Astrocyte (in vitro differentiated cells and primary cell): ENCODE results near the gene CACNA1F.

Source experiments
- EZH2 ChIP-seq: IDR thresholded peaks from 2 replicates; pipeline ENCODE4 v1.6.1; 2012; ENCODE audit warnings: mild to moderate bottlenecking, low read length, inconsistent platforms; ENCODE audit not compliant: insufficient read depth
- TF ChIP-seq, protein P1 (sequence below): IDR thresholded peaks from 2 replicates; pipeline ENCODE4 v1.5.1; 2011; ENCODE audit warnings: low read depth, mild to moderate bottlenecking, inconsistent platforms, low read length, moderate library complexity; ENCODE audit not compliant: insufficient read depth

DNA sequence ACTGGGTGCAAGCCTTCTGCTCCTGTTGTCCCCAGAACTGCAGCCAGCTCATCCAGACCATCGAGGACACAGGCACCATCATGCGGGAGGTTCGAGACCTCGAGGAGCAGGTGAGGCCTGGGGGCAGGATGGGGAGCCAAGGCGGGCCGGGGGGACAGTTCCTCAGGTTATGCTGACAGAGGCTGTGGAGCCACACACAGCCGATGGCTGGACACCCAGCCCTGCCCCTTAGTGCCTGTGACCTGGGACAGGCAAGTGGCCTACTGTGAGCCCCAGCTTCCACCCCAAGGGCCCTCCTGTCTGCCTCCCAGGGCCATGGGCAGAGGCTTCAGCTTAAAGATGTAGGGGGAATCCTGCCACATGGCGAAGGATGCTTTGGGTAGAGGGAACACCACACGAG, 16.5 kb upstream of the CACNA1F start:
- TF ChIP-seq, protein P1, sequence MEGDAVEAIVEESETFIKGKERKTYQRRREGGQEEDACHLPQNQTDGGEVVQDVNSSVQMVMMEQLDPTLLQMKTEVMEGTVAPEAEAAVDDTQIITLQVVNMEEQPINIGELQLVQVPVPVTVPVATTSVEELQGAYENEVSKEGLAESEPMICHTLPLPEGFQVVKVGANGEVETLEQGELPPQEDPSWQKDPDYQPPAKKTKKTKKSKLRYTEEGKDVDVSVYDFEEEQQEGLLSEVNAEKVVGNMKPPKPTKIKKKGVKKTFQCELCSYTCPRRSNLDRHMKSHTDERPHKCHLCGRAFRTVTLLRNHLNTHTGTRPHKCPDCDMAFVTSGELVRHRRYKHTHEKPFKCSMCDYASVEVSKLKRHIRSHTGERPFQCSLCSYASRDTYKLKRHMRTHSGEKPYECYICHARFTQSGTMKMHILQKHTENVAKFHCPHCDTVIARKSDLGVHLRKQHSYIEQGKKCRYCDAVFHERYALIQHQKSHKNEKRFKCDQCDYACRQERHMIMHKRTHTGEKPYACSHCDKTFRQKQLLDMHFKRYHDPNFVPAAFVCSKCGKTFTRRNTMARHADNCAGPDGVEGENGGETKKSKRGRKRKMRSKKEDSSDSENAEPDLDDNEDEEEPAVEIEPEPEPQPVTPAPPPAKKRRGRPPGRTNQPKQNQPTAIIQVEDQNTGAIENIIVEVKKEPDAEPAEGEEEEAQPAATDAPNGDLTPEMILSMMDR = no peak
- TF ChIP-seq EZH2 = no peak
